SKM-1 (cell line): ENCODE measurements around the gene TEX48.

Experiments used
- DNase-seq: peaks from one replicate; lab custom pipeline; 2025; ENCODE audit not compliant: unreplicated experiment; lab: John Stamatoyannopoulos, UW

Gene TEX48, protein sequence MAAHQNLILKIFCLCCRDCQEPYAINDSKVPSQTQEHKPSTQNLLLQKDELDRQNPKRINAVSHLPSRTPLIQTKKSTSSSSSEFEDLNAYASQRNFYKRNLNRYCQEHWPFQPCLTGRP

DNA sequence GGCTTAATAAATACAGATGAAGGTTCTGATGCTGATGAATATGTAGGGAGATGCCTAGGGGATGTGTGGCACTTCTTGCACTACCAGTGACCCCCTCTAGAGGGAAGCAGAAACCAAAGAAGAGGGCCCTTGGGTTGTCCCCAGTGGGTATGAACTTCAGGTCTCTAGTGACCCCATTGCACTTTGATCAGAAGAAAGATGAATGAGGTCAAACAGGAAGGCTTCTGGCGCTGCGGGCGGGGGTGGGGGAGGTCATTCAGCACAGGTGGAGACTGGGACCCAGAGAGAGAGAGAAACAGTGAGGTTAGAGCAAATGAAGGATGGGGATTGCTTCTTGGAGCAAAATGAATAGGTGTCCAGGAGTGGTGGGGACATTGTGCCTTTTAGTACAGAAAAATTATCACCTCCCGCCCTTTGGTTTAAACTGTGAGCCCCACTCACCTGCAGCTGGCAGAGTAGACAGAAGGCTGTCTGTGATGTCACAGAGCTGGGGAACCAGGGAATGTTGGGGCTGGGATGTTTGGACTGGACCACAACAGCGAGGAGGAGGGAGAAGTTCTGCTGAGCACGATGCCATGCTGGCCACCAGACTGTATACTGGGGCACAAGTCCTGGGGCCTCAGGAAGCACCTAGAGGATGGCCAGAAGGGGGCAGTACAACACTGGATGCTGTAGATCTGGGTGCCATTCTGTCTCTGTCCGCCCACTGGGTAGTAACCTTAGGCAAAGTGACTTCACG, at the start of gene TEX48:
TSS of gene TEX48 (minus strand) at position 599 of the 739 bp plus-strand sequence. CDS start 10,469 bp downstream, outside the sequence.
- DNase-seq, result peak; percentile 19

DNA sequence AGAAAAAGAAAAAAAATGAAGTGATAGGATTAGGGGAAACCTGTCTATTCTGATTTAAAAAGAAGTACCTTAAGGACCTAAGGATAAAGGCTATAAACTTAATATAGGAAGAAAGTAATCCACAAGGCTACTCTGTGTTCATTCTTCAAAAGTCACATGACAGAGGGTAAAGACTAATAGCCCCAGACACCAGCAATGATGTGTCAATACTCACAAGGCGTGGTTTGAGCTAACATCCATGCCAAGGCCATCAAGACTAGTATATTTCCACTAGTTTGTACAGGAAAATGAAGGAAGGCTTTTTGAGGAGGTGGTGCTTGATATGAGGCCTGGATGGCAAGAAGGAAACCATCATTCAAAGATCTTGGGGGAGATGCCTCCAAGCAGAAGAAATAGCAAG, 49.7 kb upstream of the TEX48 start:
- DNase-seq, result no peak

DNA sequence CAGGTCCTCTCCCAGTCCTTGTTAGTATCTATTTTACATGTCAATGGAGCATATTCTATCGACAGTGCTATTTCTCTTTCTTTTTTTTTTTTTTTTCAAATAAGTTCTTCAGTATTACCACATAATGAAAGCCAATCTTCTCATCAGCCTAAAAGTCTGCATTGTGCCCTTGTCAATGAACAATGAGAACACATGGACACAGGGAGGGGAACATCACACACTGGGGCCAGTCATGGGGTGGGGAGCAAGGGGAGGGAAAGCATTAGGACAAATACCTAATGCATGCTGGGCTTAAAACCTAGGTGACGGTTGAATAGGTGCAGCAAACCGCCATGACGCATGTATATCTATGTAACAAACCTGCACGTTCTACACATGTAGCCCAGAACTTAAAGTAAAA, 47.7 kb upstream of the TEX48 start:
- no peak for DNase-seq

DNA sequence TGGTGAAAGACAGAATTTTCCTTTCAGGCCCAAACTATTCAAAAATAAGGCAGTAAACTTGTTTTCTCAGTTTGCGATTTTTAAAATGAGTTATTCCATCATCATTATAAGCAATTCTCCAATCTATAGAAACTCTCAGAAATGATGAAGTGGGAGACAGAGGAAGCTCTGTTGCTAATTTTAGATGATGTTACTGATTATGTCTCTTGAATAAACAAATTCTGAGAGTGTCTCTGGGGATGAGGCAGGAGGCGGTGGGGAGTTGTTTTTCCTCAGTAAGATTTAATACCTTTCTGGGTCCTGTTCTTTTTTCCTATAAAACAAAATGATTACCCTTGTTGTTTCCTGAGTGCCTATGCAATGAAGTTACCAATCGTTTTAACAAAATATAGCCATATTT, 43.9 kb upstream of the TEX48 start:
- no peak for DNase-seq

DNA sequence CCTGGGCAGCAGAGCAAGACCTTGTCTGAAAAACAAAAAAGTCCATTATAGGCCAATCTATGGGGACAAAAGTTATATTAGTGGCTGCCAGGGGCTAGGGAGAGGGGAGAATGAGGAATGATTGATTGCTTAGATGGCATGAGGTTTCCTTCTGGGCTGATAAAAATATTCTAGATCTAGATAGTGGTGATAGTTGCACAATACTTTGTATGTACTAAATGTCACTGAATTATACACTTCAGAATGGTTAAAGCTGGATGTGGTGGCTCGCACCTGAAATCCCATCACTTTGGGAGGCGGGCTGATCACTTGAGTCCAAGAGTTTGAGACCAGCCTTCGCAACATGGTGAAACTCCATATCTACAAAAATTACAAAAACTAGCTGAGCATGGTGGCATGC, 42.8 kb upstream of the TEX48 start:
- no peak for DNase-seq

DNA sequence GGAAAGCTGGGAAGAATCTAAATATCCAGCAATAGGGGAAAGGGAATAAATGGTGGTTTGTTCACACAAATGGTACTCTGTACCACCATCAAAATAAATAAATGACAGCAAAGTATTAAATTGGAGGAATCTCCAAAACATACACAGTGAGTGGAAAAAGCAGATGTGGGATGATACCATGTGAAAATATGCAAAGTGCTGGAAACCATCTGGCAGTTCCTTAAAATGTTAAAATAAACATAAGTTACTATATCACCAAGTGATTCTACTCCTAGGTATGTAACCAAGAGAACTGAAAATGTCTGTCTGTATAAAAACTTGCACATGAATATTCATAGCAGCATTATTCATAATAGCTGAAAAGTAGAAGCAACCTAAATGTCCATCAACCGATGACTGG, 41.9 kb upstream of the TEX48 start:
- no peak for DNase-seq

DNA sequence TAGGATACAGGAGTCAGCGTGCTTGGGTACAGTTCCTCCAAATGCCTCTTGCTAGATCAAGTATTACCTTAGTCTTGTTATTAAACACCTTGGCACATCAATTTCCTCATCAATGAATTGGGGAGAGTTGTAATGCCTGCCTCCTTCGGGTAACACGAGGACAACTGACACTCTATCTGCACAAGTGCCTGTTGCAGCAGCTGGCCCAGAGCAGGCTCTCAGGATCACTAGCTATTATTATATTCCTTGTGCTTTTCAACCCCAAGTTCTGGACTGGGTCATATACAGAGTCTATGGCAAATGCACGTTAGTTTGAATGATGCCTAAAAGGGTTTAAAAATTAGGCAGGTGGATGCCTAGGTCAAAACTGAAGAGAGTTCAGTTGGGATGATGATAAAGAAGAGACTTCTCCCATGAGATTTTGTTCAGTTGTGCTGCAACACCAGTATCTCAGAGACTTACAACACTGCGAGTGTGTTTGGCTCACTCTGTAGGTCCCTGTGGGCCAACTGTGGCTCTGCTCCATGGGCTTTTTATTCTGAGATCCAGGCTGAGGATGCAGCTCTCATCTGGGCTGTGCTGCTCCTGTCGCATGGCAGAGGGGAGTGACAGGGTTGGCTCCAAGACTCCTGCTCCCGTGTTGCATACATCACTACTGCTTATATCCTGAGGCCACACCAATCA, 41.1 kb upstream of the TEX48 start:
- DNase-seq, result no peak

DNA sequence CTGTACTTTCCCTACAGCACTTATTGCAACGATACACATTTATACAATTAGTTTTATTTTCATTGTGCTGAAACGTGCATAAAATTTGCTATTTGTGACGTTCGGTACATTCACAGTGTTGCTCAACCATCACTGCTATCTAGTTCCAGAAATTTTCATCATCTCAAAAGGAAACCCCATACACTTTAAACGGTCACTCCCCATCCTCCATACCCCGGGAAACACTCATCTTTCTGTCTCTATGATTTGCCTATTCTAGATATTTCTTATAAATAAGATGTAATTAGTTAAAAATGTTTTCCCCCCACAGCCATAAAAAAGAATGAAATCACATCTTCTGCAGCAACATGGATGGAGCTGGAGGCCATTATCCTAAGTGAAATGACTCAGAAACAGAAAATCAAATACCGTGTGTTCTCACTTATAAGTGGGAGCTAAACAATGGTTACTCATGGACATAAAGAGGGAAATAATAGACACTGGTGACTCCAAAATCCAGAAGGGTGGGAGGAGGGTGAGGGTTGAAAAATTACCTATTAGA, 40.2 kb upstream of the TEX48 start:
- no peak for DNase-seq

DNA sequence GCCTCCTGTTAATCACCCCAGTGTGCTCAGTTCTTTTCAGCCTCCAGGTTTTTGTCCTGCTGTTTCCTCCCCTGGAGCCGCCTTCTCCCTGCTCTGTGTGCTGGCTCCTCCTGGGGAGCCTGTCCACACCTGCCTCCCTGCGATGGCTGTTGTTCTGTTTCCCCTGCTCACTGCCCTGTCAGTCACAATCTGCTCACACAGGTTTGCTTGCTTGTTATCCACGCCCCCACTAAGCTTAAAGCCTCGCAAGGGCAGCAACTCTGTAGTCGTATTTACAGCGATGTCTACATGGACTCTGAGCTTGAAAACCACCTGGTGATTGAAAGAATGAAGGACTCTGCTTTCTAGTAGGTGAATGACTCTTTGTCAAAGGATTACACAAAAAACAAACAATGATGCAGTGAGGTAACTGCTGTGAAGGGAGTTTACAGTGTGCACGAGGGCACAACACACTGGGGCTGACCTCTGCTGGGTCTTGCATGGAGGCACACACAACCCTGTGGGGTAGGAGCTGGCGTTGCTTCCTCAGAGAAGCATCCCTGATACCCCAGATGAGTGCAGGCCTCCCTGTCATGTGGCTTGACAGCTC, 39.6 kb upstream of the TEX48 start:
- no peak for DNase-seq

DNA sequence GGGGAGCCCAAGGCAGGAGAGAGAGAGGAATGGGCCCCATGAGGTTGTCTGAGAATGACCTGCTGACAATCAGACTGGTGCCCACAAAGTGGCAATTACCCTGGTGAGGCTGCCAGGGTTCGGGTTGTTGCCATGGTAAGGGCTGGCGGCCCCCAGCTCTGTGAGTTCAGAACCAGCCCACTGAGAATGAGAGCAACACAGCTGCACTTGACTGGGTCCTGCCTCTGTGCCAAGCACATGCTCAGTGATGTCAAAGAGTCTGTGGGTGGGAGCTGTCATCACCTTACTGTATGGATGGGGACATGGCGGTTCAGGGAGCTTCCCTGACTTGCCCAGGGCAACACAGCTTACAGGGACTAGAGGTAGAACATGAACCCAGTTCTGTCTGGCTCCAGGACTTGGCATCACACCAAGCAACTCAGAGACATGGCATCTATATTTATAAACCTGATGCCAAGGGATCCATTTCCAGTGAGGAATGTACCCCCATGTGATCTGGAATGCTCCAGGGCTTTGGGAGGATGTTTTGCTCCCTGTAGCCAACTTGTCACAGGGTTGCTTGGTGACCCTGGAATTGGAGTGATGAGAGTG, 38.2 kb upstream of the TEX48 start:
- no peak for DNase-seq

DNA sequence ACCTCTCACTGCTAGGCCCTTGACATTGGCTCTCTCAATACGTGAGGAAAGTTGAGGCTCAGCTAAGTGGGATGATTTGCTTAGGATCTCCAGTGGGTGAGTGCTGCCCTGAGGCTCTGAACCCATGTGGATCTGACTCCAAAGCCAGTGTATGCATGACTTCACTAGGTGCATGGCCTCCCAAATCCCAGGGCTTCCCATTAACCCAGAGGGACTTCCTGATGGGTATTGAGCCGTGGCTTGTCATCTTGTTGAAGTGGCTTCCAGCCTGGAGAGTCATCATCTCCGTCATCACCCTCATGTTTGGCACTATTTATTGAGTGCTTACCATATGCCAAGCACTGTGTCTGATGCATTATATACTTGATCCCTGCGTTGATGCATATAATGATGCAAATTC, 37.3 kb upstream of the TEX48 start:
- DNase-seq, result no peak

DNA sequence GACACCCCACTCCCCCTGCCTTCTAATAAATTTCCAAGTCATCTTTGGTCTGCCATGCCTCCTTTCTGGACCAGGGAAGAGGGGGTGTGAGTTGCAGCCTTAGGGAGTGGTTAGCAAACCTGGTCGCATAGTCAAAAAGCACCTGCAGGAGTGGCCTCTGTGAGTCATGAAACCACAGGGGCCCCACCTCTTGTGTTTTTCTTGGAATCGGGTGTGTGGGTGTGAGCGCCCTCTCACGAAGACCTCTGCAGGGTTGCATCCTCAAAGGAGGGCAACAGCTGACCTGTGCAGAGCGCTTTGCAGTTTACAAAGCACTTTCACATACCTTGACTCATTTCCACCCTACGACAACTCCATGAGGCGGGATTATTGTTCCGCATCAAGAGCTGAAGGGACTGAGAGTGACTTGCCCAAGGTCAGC, 36.8 kb upstream of the TEX48 start:
- no peak for DNase-seq

DNA sequence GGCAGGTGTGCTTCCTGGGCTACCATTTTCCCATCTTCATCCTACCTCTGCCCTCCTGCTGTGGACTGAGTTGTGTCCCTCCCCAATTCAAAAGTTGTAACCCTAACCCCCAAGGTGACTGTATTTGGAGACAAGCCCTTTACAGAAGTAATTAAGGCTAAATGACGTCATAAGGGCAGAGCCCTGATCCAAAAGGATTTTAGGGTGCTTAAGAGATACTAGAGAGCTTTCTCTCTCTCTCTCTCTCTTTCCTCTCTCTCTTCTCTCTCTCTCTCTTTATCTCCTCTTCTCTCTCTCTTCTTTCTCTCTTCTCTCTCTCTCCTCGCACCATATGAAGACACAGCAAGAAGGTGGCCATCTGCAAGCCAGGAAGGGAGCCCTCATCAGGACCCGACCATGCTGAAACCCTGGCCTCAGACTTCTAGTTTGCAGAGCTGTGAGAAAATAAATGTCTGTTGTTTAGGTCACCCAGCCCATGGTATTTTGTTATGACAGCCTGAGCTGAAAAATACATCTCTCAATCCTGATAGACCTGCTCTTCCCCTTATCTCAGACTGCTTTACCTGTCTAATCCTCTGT, 36.0 kb upstream of the TEX48 start:
- no peak for DNase-seq

DNA sequence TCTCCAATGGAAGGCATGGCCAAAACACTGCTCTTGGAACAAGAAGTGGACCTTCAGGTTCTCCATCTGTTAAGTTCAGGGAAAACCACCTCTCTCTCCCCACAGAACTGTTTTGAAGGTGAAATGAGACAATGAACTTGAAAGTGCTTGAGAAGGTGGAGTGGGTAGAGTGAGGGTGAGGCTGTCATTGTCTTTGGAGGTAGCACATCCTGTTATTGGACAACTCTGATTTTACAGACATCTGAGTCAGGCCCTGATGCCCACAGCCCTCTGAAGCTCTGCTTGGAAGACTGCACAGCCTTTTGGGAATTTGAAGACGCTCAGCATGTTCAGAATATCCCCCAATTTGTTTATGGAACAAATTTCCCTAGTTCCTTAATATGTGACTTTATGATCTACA, 27.6 kb upstream of the TEX48 start:
- DNase-seq, result no peak

DNA sequence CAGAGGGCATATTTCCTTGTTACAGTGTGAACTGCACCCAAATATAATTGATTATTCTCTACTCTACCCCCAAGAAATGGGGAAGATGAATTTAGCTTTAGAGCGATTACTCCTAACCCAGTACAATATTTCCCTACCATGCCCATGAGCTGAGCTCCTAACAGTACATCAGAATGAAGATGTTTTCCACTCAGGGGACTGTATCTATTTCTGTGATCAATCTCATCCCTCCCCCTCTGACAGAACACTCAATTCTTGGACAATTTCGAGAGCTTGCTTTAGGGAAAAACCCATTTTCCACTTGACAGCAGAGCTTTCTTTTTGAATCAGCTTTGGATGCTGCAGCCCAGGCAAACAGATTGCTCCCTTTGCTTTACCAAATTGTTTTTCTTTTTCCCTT, 24.7 kb upstream of the TEX48 start:
- no peak for DNase-seq

DNA sequence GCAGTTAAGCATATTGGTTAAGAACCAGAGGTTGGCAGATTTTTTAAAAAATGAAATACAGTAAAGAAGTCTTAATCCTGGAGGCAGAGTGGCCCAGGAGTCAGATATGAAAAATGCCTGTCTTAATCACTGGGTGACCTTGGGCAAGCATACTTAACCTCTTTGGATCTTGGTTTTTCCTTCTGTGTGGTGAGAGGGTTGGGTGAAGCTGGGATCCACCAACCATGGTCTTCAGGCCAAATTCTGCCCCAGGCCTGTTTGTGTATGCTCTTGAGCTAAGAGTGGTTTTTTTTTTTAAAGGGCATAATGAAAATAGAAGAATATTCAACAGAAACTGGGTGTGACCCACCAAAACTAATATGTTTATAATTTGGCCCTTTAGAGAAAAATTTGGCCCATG, 20.0 kb upstream of the TEX48 start:
- no peak for DNase-seq

DNA sequence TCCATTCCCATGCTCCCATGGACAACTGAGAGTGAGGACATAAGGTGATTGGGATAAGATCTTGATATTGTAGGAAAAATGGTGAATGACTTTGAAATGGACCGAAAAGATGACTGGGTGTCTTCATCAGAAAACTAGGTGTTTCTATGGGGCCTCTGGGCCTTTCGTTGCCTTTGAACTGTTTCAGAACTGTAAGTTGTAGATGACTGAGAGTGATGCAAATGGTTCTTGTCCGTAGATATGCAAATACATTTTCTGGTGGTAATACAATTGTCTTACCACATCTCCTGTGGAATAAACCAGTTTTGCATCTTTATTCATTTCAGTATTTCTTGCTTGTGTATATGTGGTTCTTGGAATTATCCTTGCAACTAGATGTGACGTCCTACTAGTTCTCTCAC, 16.0 kb upstream of the TEX48 start:
- DNase-seq, result no peak

DNA sequence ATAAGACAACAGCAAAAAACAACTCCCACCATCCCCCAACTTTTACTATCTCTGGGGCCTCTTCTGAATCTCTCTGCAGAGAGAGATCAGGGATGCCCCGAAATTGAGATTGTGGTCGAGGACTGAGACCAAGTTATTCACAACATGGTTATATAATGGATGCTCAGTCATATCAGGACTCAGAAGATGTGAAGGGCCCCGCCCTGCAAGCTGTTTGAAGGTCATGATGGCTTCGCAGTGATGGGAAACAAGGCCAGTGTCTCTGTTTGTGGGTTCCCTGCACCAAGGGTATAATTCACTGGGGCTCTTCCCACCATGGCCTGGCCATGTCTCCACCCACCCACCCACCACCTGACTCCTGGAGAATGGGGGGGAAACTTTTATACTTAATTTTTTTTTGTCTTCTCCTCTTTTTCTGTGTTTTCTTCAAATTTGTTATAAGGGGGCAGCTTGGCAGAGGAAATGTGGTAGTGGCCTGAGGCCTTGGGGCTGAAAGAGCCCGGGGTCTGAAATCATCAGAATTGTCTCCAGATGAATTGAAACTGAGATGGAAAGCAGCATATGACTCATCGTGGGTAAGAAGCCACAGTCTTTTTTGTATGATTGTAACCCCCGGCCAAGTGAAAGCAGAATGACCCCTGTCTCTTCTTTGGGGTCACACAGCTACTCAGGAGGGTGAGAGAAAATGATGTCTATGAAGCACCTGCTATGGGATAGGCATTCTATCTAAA, 15.0 kb upstream of the TEX48 start:
- no peak for DNase-seq

DNA sequence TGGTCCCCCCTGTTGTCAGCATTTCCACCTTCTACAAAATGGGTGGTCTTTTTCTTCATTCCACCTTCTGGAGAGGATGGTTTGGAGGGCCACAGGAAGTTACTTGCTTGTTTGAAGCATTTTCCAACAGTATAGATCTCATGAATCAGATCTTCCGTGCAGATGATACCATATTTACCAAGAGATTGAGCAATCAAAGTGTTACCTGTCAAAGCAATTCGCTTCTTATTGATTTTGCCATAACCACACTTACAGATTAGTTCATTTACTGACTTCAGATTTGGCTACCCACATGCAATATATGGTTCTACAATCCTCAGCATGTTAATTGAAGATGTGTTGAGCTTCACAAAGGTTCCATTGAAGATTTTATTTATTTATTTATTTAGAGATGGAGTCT, 14.0 kb upstream of the TEX48 start:
- no peak for DNase-seq

DNA sequence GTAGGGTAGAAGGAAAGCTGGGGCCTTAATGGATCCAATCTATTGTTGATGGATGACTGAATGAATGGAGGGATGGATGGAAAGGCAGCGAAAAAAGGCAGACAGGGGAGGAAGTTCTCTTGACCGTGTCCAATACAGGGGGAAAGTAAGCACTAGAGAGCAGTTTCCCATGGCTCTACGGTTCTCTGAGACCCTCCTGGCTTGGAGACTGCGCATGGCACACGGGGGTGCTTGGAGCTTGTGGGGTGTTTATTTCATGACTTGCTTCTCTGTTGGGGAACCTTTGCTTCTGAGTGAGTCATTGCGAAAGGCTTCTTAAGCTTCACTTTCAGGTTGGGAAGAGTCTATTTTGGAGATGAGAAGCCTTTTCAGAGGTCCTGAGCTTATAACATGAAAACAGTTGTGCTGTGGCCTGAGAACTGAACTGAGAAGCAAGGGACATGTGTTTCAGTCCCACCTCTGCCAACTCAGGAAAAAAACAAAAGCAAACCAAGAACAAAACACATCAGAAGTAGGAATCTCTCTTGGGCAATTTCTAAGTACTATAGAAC, 12.8 kb upstream of the TEX48 start:
- no peak for DNase-seq
